CD4-positive, alpha-beta T cell (primary cell): Measurements from ENCODE around the gene GAS2L1. TPM values are rescaled to one million over a fixed set of nuclear protein-coding genes. Genes with fewer than 3 reads are reported as not detected.

ENCODE experiments used
- ATAC-seq: fragments of 200-7000 bp; cut with Tn5 transposase; one replicate; pipeline ENCODE4 v1.10.0; 2022; ENCODE audit warnings: mild to moderate bottlenecking; ENCODE audit not compliant: poor library complexity
- CTCF ChIA-PET: fragments of 350-600 bp; sonication (Branson Sonifier 250); formaldehyde crosslinking; loops from one replicate; lab custom pipeline; 2021; ENCODE audit warnings: antibody characterized with exemption, inconsistent platforms; lab: Charles Lee
- POLR2A ChIA-PET: fragments of 350-600 bp; sonication (Branson Sonifier 250); formaldehyde crosslinking; loops from one replicate; lab custom pipeline; 2021; ENCODE audit warnings: antibody characterized with exemption, inconsistent platforms; lab: Charles Lee
- DNase-seq, 14 experiments: peaks; one replicate each; pipeline ENCODE4 v3.0.0-alpha.2; 2013 to 2020; ENCODE audit warnings: mixed read lengths in 2 of 14
- H3K27ac ChIP-seq, 2 donors: one replicate each; pipeline versions ENCODE4 v1.5.1 to v1.7.0; 2013; ENCODE audit warnings: low read length in 2 of 2, low read depth in 1 of 2, mild to moderate bottlenecking in 1 of 2
- H3K27me3 ChIP-seq, 2 experiments: 1 replicate in 1 of 2; 2 replicates in 1 of 2; pipeline versions ENCODE4 v1.6.1 to v1.7.0; 2013; ENCODE audit warnings: low read length in 2 of 2, control low read depth in 1 of 2, mild to moderate bottlenecking in 1 of 2, moderate library complexity in 1 of 2; ENCODE audit not compliant: insufficient read depth in 2 of 2, control insufficient read depth in 1 of 2
- H3K36me3 ChIP-seq: one replicate; pipeline ENCODE4 v1.6.1; 2013; ENCODE audit warnings: low read length, control low read depth; ENCODE audit not compliant: insufficient read depth
- H3K4me1 ChIP-seq: one replicate; pipeline ENCODE4 v1.6.1; 2013; ENCODE audit warnings: low read length, control low read depth; ENCODE audit not compliant: insufficient read depth
- H3K4me3 ChIP-seq: one replicate; pipeline ENCODE4 v1.5.1; 2013; ENCODE audit warnings: mild to moderate bottlenecking, low read length, moderate library complexity
- H3K9me3 ChIP-seq, 2 experiments: 1 replicate in 1 of 2; 2 replicates in 1 of 2; pipeline versions ENCODE4 v1.6.1 to v1.7.0; 2013; ENCODE audit warnings: low read length in 2 of 2, mild to moderate bottlenecking in 2 of 2, control low read depth in 1 of 2, moderate library complexity in 1 of 2; ENCODE audit not compliant: control insufficient read depth in 1 of 2, insufficient read depth in 1 of 2
- H3K27ac Mint-ChIP-seq: one replicate; pipeline ENCODE4 v1.8.0; 2020; ENCODE audit warnings: mixed read lengths
- H3K27me3 Mint-ChIP-seq: one replicate; pipeline ENCODE4 v1.8.0; 2021; ENCODE audit warnings: mixed read lengths
- H3K36me3 Mint-ChIP-seq: one replicate; pipeline ENCODE4 v1.8.0; 2021; ENCODE audit warnings: low read depth, mixed read lengths
- H3K4me1 Mint-ChIP-seq: one replicate; pipeline ENCODE4 v1.8.0; 2021; ENCODE audit warnings: low read depth, mixed read lengths
- H3K4me3 Mint-ChIP-seq: one replicate; pipeline ENCODE4 v1.8.0; 2020; ENCODE audit warnings: mild to moderate bottlenecking, mixed read lengths
- H3K9me3 Mint-ChIP-seq: one replicate; pipeline ENCODE4 v1.8.0; 2020; ENCODE audit warnings: mixed read lengths
- intact Hi-C, 2 experiments: fragments of 100-400 bp; cut with DNase I in 1 of 2; cut with micrococcal nuclease in 1 of 2; formaldehyde crosslinking; loops; one replicate each; pipeline versions ENCODE4 v1.15.1 to v1.9.0; 2023 to 2025; cut with DNase I, micrococcal nuclease
- total RNA-seq, 174 experiments: library from RNA in 2 of 174; stranded (reverse) in 2 of 174; gene quantifications; one replicate each; pipeline ENCODE4 v1.2.3 and lab custom pipeline; 2021 to 2026
- TF ChIP-seq, protein P1 (sequence below): fragments of 200-600 bp; IDR thresholded peaks from one replicate; pipeline ENCODE4 v1.8.0; 2022; ENCODE audit warnings: antibody characterized with exemption, mild to moderate bottlenecking

Gene GAS2L1
- total RNA-seq, 2 experiments from 2014 or later, result 0.28 to 0.77 TPM

DNA sequence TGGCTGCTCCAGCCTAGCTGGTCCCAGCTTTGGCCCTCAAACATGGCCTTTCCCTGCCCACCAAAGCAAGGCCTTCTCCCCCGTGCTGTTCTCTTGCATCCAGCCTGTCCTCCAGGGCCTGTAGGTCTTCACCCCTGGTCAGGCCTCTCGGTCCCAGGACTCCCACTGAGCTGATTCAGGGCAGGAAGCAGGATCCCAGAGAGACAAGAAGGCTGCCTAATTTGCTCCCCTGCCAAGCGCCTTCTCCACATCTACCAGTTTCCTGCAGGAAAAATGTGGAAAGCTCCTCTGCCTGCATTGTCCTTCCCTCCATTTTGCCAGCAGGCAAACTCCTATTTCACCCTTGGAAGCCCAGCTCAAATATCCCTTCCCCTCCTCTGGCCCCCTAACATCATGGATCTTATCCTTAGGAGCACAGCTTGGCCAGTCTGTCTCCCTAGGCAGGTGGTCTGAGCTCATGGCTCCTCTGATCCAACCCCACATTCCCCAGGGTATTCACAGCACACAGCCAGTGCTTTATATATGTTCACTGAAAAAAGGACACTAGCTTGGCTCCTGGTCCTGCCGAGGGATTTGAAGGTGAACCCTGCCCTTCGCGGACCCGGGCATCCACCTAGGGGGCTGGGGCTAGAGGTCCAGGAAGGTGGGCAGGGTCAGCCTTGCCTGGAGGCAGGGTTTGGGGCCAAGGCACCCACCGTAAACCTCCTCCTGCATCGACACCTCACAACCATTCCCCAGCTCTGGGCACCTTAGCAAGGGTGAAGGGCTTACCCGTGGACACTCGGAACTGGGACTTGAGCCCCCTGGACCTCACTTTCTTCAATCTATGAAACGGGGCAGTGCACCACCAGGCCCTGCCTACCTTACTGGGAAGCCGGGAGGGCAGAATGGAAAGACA lies 39.6 kb upstream of the GAS2L1 start:
- no peaks in the 10 kb centered on the region for H3K27me3 Mint-ChIP-seq
- peaks cover 43% of the 10 kb centered on the region for H3K4me1 ChIP-seq
- H3K27me3 ChIP-seq, result no peaks in the 10 kb centered on the region
- peak overlapping the region; percentile 95 for H3K4me3 Mint-ChIP-seq
- intact Hi-C loops, result loop anchor here in 1 of 2 experiments (2.0 to 10.0 kb wide), 5 partner anchors 120 to 1342 kb away; partner anchors contain the start of genes AP1B1, MTFP1, THOC5 and ZNRF3
- ChIA-PET CTCF (no interaction called here), POLR2A (interaction anchor here (1.1 to 2.0 kb wide), 4 partner anchors 11 to 467 kb away, joined by 3 to 7 read pairs (median 4); partner anchors contain the start of gene XBP1)
- H3K9me3 Mint-ChIP-seq, result no peaks in the 10 kb centered on the region
- DNase-seq, result peak in 1 of 14 experiments; percentile 15
- peaks cover 52% of the 10 kb centered on the region for H3K4me1 Mint-ChIP-seq
- H3K27ac ChIP-seq, result no peak overlapping the region
- ATAC-seq, result no peak
- peak overlapping the region; percentile 98 for H3K4me3 ChIP-seq
- no peaks in the 10 kb centered on the region for H3K9me3 ChIP-seq
- H3K36me3 ChIP-seq, result peaks cover 19% of the 10 kb centered on the region
- TF ChIP-seq, protein P1, sequence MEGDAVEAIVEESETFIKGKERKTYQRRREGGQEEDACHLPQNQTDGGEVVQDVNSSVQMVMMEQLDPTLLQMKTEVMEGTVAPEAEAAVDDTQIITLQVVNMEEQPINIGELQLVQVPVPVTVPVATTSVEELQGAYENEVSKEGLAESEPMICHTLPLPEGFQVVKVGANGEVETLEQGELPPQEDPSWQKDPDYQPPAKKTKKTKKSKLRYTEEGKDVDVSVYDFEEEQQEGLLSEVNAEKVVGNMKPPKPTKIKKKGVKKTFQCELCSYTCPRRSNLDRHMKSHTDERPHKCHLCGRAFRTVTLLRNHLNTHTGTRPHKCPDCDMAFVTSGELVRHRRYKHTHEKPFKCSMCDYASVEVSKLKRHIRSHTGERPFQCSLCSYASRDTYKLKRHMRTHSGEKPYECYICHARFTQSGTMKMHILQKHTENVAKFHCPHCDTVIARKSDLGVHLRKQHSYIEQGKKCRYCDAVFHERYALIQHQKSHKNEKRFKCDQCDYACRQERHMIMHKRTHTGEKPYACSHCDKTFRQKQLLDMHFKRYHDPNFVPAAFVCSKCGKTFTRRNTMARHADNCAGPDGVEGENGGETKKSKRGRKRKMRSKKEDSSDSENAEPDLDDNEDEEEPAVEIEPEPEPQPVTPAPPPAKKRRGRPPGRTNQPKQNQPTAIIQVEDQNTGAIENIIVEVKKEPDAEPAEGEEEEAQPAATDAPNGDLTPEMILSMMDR, result no peak
- peak overlapping the region; percentile 98 for H3K27ac Mint-ChIP-seq
- H3K36me3 Mint-ChIP-seq, result peaks cover 42% of the 10 kb centered on the region

DNA sequence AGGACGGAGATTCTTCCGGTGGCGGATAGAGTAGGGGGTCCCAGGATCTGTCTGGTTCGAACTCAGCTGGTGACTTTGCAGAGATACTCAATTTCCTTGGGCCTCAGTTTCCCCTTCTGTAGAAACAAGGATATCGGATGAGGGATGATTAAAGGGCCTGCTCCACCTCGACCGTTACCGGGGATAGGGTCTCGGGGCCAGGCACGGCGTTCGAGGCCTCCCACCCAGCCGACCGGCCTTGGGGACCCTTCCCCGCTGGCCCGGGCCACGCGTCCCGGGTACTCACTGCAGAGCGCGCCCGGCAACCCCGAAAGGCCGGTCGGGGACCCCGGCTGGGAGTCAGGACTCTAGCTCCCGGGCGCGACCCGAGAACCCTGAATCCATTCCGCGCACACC lies 39.0 kb upstream of the GAS2L1 start:
- H3K4me1 Mint-ChIP-seq, result peaks cover 59% of the 10 kb centered on the region
- Histone ChIP-seq H3K4me1 (peaks cover 47% of the 10 kb centered on the region), H3K27ac (peak overlapping the region; percentile 96 to 97), H3K27me3 (no peaks in the 10 kb centered on the region), H3K4me3 (peak overlapping the region; percentile 98), H3K36me3 (peaks cover 25% of the 10 kb centered on the region), H3K9me3 (no peaks in the 10 kb centered on the region)
- ATAC-seq (no peak), DNase-seq (no peak)
- ChIA-PET CTCF (no interaction called here), POLR2A (interaction anchor here (1.1 to 2.0 kb wide), 4 partner anchors 10 to 467 kb away, joined by 3 to 7 read pairs (median 4); partner anchors contain the start of gene XBP1)
- H3K27me3 Mint-ChIP-seq, result no peaks in the 10 kb centered on the region
- peak overlapping the region; percentile 95 for H3K4me3 Mint-ChIP-seq
- intact Hi-C loops, result loop anchor here in 1 of 2 experiments (2.0 to 10.0 kb wide), 5 partner anchors 120 to 1343 kb away; partner anchors contain the start of genes AP1B1, MTFP1, THOC5 and ZNRF3
- no peaks in the 10 kb centered on the region for H3K9me3 Mint-ChIP-seq
- peaks cover 48% of the 10 kb centered on the region for H3K36me3 Mint-ChIP-seq
- H3K27ac Mint-ChIP-seq, result peak overlapping the region; percentile 98
- TF ChIP-seq, protein P1, result no peak

DNA sequence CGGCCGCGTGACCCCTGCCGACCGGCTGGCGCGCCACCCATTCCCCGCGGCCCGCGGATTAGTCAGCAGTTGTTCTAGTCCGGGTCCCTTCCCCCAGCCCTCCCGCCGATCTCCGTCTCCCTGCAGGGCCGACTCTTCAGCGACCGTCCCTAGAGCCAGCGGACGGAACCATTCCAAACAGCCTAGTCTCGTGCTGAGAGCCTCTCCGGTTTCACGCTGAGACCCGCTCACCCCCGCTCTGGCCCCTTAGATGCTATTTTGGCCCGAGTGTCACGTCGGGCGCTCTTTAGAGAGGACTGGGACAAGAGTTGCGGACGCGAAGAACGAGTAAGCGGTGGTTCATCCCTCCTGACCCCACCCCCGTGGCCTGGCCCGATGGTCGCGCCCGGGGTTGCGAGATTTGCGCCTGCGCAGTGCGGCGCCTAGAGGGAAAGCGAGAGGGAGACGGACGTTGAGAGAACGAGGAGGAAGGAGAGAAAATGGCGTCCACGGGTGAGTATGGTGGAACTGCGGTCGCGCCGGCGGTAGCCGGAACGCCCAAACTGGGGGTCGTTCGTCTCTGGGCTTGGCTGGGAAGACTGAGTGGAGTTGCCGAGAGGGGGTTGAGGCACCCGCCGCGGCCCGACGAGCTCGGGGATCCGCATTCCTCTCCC lies 38.5 kb upstream of the GAS2L1 start, which contains the start of the genes EWSR1 and RHBDD3:
Gene EWSR1 (plus strand): TSS at position 411 of the 653 bp plus-strand sequence. CDS start 69 bp downstream, at position 480.
Gene RHBDD3 (minus strand): TSS at position 124 of the 653 bp plus-strand sequence. CDS start 2,355 bp downstream, outside the sequence.
- CTCF ChIA-PET, result no interaction called here
- intact Hi-C loops, result loop anchor here in 1 of 2 experiments (2.0 to 10.0 kb wide), 6 partner anchors 119 to 1343 kb away; partner anchors contain the start of genes AP1B1, CCDC117, MTFP1 and THOC5
- TF ChIP-seq, protein P1, result no peak
- peak; percentile 84 for ATAC-seq
- peak within 1 kb of the TSS; percentile 98 for H3K4me3 ChIP-seq
- no peaks in the 10 kb centered on the region for H3K9me3 ChIP-seq
- peak; percentile 92 to 98 (median 96) for DNase-seq
- Mint-ChIP-seq H3K4me3 (peak within 1 kb of the TSS; percentile 95), H3K9me3 (no peaks in the 10 kb centered on the region), H3K27ac (peak within 1 kb of the TSS; percentile 98), H3K36me3 (peaks cover 54% of the 10 kb centered on the region), H3K27me3 (no peaks in the 10 kb centered on the region), H3K4me1 (peaks cover 64% of the 10 kb centered on the region)
- peaks cover 31% of the 10 kb centered on the region for H3K36me3 ChIP-seq
- H3K4me1 ChIP-seq, result peaks cover 50% of the 10 kb centered on the region
- POLR2A ChIA-PET, result interaction anchor here (0.6 to 2.0 kb wide), 9 partner anchors 9 to 1156 kb away, joined by 3 to 7 read pairs (median 4); partner anchors contain the start of genes GAS2L1 and XBP1
- peak within 1 kb of the TSS; percentile 96 to 97 for H3K27ac ChIP-seq
- H3K27me3 ChIP-seq, result no peaks in the 10 kb centered on the region
